ENCODE data around the gene TMEM167A.

TMEM167A gene

GRCh38 chr5:83109380-83109779, 32.2 kb upstream of the TMEM167A start:
- TF ChIP-seq CTCF (IDR thresholded peaks at IDR 0.05; ENCODE audit: low read depth, low read length): no peak
- no peak for DNase-seq (ENCODE audit: extremely low read depth, low read depth)

- no peak for TF ChIP-seq CTCF (IDR thresholded peaks at IDR 0.05; ENCODE audit: low read depth, low read length)
- DNase-seq (ENCODE audit: extremely low read depth, low read depth): no peak
Observed at GRCh38 chr5:83107692-83108420, 30.7 kb upstream of the TMEM167A start.

- no peak for TF ChIP-seq CTCF (IDR thresholded peaks at IDR 0.05; ENCODE audit: low read depth, low read length)
- DNase-seq (ENCODE audit: extremely low read depth, low read depth): no peak
Observed at GRCh38 chr5:83104021-83104420, 26.8 kb upstream of the TMEM167A start.

GRCh38 chr5:83102364-83102980, 25.3 kb upstream of the TMEM167A start:
- DNase-seq (ENCODE audit: extremely low read depth, low read depth): no peak

GRCh38 chr5:83101514-83101913, 24.3 kb upstream of the TMEM167A start:
- no peak for DNase-seq (ENCODE audit: extremely low read depth, low read depth)
- TF ChIP-seq CTCF (IDR thresholded peaks at IDR 0.05; ENCODE audit: low read depth, low read length): no peak

More at GRCh38 chr5:83102364-83102980, 25.3 kb upstream of the TMEM167A start:
- TF ChIP-seq CTCF (IDR thresholded peaks at IDR 0.05; ENCODE audit: low read depth, low read length): no peak

- no peak for DNase-seq (ENCODE audit: extremely low read depth, low read depth)
- no peak for TF ChIP-seq CTCF (IDR thresholded peaks at IDR 0.05; ENCODE audit: low read depth, low read length)
Observed at GRCh38 chr5:83099445-83099844, 22.3 kb upstream of the TMEM167A start.

- DNase-seq (ENCODE audit: extremely low read depth, low read depth): no peak
- TF ChIP-seq CTCF (IDR thresholded peaks at IDR 0.05; ENCODE audit: low read depth, low read length): no peak
Observed at GRCh38 chr5:83099001-83099400, 21.8 kb upstream of the TMEM167A start.
